Ramos (cell line): ENCODE results near the gene GGTA1.
"Not testable (repeated sequence)": the region's sequence is repeated elsewhere in the genome, so short reads cannot be mapped to it uniquely, and the experiment has no call there.

Experiments
- in situ Hi-C: fragments of 300-500 bp; cut with MboI; formaldehyde crosslinking; loops from one replicate; pipeline ENCODE4 v1.14.3; 2022; ENCODE audit warnings: low sequenced_read_pairs; ENCODE audit not compliant: unreplicated experiment

Gene GGTA1

GRCh38 chr9:121499427-121500164 lies at the start of gene GGTA1:
GGTA1 (minus strand) TSS chr9:121499844; CDS start chr9:121467922, 31,922 bp downstream.
- in situ Hi-C loops, result no loop called here

GRCh38 chr9:121548666-121549065 lies 49.0 kb upstream of the GGTA1 start:
- in situ Hi-C loops, result no loop called here

GRCh38 chr9:121545875-121546423 lies 46.3 kb upstream of the GGTA1 start:
- in situ Hi-C loops, result no loop called here

- in situ Hi-C loops, result no loop called here
Observed at GRCh38 chr9:121545150-121545874, 45.7 kb upstream of the GGTA1 start.

- in situ Hi-C loops, result no loop called here
Observed at GRCh38 chr9:121542025-121542424, 42.4 kb upstream of the GGTA1 start.

GRCh38 chr9:121541256-121541655 lies 41.6 kb upstream of the GGTA1 start:
- in situ Hi-C loops, result no loop called here

GRCh38 chr9:121538221-121538620 lies 38.6 kb upstream of the GGTA1 start:
- in situ Hi-C loops, result no loop called here

- in situ Hi-C loops, result no loop called here
Observed at GRCh38 chr9:121537283-121537682, 37.6 kb upstream of the GGTA1 start.

GRCh38 chr9:121532881-121533280 lies 33.2 kb upstream of the GGTA1 start:
- in situ Hi-C loops, result no loop called here

- in situ Hi-C loops, result no loop called here
Observed at GRCh38 chr9:121529237-121529987, 29.8 kb upstream of the GGTA1 start.

- in situ Hi-C loops, result no loop called here
Observed at GRCh38 chr9:121528642-121529041, 29.0 kb upstream of the GGTA1 start.

- in situ Hi-C loops, result no loop called here
Observed at GRCh38 chr9:121527371-121527770, 27.7 kb upstream of the GGTA1 start.

- in situ Hi-C loops, result not testable (repeated sequence)
Observed at GRCh38 chr9:121519688-121520087, 20.0 kb upstream of the GGTA1 start.

- in situ Hi-C loops, result no loop called here
Observed at GRCh38 chr9:121518634-121519033, 19.0 kb upstream of the GGTA1 start.

- in situ Hi-C loops, result not testable (repeated sequence)
Observed at GRCh38 chr9:121513166-121513565, 13.5 kb upstream of the GGTA1 start.

- in situ Hi-C loops, result no loop called here
Observed at GRCh38 chr9:121510766-121511550, 11.3 kb upstream of the GGTA1 start.

- in situ Hi-C loops, result no loop called here
Observed at GRCh38 chr9:121509180-121509579, 9.5 kb upstream of the GGTA1 start.

GRCh38 chr9:121508415-121508814 lies 8.8 kb upstream of the GGTA1 start:
- in situ Hi-C loops, result no loop called here

- in situ Hi-C loops, result no loop called here
Observed at GRCh38 chr9:121505903-121506735, 6.5 kb upstream of the GGTA1 start.
